Activated CD4-positive, CD25-positive, alpha-beta regulatory T cell treated with anti-CD3 and anti-CD28 coated beads, Interleukin-2, amount 50 U/mL, for 16 hours (primary cell): ENCODE measurements around the gene TSPAN32.
"Not testable (repeated sequence)": the region's sequence is repeated elsewhere in the genome, so short reads cannot be mapped to it uniquely, and the experiment has no call there.

Source experiments
- DNase-seq: peaks from one replicate; pipeline ENCODE4 v3.0.0-alpha.2; 2020; ENCODE audit warnings: low read depth, low spot score

TSPAN32 gene

DNA sequence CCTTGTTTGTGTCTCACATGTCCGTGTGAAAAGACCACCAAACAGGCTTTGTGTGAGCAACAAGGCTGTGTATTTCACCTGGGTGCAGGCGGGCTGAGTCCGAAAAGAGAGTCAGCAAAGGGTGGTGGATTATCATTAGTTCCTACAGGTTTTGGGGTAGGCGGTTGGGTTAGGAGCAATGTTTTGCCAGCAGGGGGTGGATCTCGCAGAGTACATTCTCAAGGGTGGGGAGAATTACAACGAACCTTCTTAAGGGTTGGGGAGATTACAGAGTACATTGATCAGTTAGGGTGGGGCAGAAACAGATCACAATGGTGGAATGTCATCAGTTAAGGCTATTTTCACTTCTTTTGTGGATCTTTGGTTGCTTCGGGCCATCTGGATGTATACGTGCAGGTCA, 36.9 kb downstream of the TSPAN32 start:
- DNase-seq: not testable (repeated sequence)

DNA sequence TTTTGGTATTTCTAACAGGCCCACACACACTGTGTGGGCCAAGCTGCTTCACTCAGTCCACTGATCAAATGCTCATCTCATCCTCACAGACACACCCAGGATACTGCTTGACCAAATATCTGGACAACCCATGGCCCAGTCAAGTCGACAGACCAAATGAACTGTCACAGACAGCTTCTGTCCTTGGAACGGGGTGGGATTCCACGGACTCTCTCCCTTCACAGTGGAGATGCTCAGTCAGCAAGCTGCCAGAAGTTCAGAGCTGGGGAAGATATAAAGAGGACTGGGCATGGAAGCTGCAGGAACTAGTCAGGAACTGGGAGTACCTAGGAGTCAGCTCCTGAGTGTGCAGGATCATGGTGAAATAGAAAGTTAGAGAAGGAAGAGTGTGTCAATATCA, 40.7 kb downstream of the TSPAN32 start:
- no peak for DNase-seq

DNA sequence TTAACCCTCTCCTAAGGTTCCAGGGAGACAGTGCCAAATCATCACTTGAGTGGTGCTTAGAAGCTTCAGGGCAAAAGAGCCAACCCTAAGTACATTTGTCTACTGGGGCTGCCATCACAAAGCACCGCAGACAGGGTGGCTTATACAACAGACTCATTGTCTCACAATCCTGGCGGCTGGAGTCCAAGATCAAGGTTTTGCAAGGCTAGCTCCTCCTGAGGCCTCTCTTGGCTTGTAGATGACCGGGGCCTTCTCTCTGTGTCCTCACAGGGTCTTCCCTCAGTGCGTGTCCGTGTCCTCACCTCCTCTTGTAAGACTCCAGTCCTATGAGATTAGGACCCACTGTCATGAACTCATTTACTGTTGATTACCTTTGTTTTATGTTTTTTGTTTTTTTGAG, 41.2 kb downstream of the TSPAN32 start:
- no peak for DNase-seq

- DNase-seq: no peak
These were observed 41.7 kb downstream of the TSPAN32 start for GRCh38 chr11:2343502-2343901.

GRCh38 chr11:2345050-2345449, 43.2 kb downstream of the TSPAN32 start:
- no peak for DNase-seq

GRCh38 chr11:2346014-2346413, 44.2 kb downstream of the TSPAN32 start:
- no peak for DNase-seq

- DNase-seq: no peak
These were observed 44.9 kb downstream of the TSPAN32 start for GRCh38 chr11:2346586-2347307.

GRCh38 chr11:2347308-2347830, 45.6 kb downstream of the TSPAN32 start:
- DNase-seq: no peak

GRCh38 chr11:2348986-2349385, 47.2 kb downstream of the TSPAN32 start:
- no peak for DNase-seq

DNA sequence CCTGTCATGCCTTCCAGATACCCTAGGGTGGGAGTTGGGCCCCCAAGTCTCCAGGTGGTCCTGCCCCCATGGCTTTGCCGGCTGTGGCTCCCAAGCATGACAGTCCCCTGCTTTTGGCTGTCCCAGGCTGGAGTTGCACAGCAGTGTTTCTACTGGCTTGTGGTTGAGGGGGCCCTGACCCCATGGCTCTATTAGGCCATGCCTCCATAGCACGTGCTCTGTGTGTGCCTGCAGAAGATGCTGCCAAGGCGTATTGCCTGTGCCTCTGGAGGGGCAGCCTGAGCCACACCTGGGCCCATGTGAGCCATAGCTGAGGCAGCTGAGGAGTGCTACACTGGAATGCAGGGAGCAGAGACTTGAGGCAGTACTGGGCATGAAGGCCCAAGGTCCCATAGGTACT, 49.9 kb downstream of the TSPAN32 start:
- DNase-seq: no peak

DNA sequence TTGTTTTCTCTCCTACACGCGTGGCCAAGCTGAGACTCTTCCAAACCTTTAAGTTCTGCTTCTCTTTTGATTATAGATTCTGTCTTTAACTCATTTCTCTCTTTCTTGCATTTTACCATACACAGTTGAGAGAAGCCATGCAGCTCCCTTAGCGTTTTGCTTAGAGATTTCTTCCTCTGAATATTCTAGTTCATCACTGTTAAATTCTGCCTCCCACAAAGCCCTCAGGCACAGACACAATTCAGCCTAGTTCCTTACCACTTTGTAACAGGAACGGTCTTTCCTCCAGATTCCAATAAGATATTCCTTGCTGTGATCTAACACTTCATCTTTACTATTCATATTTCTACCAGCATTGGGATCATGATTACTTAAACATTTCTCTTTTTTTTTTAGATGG, 50.6 kb downstream of the TSPAN32 start:
- no peak for DNase-seq

DNA sequence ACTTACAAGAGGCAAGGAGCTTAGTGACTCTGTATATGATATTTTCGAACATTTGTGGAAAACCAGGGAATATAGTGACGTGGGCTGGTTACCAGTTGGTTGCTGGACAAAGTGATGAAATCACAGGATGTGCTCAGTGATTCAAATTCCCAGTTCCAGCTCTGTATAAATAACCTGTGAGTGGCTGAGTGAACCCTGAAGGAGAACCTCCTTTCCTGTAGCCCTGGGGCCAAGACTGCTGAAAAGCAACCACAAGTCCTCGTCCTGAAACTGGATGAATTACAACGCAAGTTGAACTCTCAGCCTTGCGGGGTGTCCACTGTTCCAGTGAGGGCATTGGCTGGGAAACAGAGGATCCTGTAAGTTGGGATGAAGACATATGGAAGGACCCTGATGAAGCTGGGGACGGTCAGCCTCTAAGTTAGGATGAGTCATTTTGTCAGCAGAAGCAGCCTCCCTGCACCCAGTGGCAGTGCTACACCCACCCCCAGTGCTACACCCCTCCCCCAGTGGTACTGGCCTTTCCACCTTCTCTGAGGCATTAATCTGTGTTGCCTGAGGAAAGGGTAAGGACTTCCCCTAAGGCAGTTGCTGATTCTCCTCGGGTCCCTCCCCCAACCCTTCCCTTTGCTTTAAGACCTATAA, 53.3 kb downstream of the TSPAN32 start:
- DNase-seq: no peak

- DNase-seq: no peak
These were observed 55.4 kb downstream of the TSPAN32 start for GRCh38 chr11:2357246-2357645.

DNA sequence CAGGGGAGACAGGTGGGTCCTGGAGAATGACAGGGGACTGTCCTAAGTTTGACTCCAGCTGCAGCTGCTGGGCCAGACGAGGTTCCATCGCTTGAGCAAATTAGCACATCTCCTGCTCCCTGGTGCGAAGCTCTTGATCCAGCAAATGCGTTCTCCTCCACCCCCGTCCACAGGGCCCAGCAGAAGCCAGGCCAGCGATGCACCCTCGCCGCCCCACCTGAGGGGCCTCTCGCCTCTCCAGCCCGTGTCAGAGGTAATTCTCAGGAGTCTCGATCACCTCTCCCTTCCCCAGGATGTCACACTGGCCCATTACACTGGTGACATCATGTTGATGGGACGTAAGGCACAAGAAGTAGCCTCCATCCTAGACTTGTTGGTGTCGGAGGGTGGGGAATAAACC, 55.8 kb downstream of the TSPAN32 start:
- not testable (repeated sequence) for DNase-seq

DNA sequence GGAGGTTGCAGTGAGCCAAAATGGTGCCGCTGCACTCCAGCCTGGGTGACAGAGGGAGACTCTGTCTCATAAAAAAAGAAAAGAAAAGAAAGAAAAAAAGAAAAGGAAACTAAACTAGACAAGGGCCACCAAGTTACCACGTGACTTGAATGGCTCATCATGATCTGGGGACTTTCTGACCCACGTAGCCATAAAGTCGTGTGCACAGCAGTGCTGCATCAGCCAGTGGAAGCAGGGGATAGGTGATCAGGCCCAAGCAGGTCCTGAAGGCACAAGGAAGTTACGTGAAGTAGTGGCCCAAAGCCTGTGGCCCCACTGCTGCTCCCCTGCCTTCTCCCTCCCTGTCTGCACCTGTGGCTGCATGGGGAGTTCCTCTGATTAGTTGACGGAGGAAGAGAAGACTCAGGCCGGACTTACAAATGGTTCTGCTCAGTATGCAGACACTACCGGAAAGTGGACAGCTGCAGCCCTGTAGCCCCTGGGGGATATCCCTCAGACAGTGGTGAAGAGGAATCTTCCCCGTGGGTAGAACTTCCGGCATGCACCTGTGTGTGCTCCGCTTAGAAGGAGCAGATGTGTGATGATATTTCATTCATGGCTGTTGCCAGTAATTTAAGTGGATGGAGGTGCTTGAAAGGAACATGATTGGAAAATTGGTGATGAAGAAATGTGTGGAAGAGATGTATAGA, 57.1 kb downstream of the TSPAN32 start:
- DNase-seq: no peak

DNA sequence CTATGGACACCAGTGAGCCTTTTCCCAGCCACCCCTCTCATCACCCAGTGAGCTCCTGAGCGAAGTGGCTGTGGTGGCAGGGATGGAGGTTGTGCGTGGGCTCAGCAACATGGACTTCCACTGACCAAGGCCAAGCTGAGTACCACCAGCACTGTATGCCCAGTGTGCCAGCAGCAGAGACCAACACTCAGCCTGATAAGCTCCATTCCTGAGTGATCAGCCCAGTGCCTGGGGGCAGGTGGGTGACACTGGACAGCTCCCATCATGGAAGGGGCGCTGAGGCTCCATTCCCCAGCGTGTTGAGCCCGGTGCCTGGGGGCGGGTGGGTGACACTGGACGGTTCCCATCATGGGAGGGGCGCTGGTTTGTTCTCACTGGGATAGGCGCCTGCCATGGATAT, 57.7 kb downstream of the TSPAN32 start:
- no peak for DNase-seq

GRCh38 chr11:2360081-2360642, 58.3 kb downstream of the TSPAN32 start:
- DNase-seq: no peak

- no peak for DNase-seq
These were observed 59.8 kb downstream of the TSPAN32 start for GRCh38 chr11:2361565-2361964.

DNA sequence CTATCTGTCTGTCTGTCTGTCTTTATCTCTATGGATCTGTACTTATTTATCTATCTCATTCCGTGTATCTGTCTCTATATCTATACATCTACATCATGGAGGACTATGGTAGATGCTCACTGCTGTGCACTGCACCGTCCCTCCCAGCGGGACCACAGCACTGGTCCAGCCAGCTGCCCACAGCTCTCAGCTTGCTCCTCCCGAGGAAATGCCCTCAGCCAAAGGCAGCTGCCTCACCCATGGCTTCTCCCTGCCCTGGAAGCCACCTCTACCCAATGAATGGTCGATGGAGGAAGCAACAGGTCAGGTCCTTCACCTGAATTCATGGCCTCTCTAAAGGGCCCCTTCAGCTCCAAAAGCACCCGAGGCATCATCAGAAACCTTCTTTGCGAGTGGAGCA, 60.6 kb downstream of the TSPAN32 start:
- no peak for DNase-seq

GRCh38 chr11:2363130-2363529, 61.3 kb downstream of the TSPAN32 start:
- no peak for DNase-seq

GRCh38 chr11:2363577-2364370, 62.0 kb downstream of the TSPAN32 start:
- no peak for DNase-seq
